ENCODE data around the gene P2RY2.
"Not testable (repeated sequence)": the region's sequence is repeated elsewhere in the genome, so short reads cannot be mapped to it uniquely, and the experiment has no call there.

P2RY2 gene

DNA sequence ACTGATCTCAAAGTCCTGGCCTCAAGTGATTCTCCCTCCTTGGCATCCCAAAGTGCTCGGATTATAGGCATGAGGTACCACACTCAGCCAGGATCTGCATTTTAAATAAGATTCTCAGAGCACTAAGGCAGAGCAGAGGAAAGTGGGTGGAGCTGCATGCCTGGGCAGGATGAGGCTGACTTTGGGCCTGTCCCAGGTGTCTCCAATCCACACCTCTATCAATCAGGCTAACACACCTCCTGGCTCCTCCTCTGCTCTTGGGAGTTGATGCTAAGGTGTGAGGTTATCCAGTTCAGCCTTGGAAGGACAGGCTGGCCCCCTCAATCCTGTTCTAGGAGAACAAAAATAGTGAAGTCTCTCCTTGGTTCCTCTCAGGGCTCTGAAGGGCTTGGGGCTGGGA, 30.2 kb upstream of the P2RY2 start:
- H3K4me3 ChIP-seq (ENCODE audit: low read depth, low read length): no peak overlapping the region

DNA sequence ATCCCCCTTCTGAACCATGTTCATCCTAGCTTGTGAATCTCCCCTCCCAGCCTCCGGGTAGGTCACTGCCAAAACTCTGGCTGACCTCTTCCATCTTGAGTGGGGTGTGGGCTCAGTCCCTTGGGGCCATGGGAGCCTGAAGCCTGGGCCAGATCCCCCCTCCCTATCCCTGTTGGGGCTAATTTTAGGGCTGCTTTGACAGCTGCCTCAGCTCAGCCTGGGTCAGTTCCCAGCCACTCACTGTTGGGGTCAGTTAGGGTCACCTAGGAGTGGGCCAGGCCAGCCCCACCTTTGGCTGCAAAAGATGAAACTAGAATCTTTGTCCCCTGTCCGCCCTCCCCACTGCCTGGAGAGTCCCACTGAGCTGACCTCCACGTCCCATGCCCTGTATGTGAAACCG, 29.8 kb upstream of the P2RY2 start:
- H3K4me3 ChIP-seq (ENCODE audit: low read depth, low read length): no peak overlapping the region

DNA sequence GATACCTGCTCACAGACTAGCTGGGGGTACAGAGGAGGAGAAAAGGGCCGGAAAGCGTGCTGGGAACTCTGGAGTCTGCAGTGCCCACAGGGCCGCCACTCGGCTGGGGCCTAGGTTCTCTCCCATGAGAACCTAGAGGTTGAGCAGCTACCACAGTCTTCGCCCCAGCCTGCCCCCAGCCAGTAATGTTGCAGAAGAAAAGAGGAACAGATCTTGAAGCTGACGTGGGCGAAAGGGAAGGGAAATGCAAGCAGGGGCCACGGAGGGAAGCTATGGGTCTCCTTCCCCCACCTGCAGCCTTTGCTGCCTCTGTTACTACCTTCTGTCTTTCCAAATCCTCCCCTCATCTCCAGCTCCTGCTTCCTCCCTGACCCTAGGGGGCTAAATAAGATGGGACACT, 28.8 kb upstream of the P2RY2 start:
- H3K4me3 ChIP-seq (ENCODE audit: low read depth, low read length): no peak overlapping the region

DNA sequence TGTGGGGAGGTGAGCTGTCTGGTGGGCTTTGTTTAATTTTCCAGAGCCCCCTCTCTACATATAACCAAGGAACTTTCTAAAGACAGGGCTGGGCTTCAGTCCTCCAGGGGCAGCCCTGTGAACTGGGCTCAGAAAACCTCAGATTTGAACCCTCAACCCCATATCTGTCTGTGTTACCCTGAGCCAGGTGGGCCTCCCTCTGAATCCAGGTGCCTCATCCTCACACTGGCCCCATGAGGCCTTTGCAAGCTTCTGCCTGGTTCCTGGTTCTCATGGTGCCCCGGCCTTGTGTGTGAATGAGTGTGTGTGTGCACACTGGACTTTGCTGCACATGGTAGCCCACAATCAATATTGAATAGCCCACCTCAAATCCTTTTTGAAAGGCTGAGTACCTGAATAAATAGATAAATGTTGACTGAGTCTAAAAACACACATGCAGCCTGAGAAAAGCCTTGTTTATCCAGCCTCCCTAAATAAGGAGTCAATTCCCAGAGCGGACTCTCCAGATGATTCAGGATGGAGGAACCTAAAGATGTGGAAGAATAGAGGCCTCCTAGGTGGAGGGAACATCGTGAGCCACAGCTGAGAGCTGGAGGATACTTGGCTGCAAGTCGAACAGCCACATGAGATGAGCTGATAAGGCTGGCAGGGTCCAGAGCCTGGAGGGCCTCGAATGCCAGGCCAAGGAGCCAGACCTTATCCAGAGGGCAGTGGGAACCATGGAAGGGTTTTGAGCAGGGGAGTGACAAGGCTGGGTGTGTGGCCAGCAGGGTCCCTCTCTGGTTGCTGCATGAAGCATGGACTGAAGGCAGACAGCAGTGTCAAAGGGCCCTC, 28.1 kb upstream of the P2RY2 start:
- H3K4me3 ChIP-seq (ENCODE audit: low read depth, low read length): no peak overlapping the region

DNA sequence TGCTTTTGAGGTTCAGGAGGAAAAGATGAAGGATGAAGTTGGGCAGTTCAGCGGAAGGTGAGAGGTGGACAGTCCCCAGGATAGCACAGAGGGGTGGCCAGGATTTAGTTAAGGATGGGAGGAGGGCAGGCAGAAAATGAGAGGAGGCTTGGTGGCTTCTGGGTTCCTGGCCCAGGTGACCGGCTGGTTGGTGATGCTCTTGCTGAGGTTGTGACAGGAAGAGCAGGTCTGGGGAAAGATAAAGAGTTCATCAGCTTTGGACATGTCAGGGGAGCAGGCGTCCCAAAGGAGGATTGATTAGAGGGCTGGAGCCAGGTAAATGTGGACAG, 27.6 kb upstream of the P2RY2 start:
- no peak overlapping the region for H3K4me3 ChIP-seq (ENCODE audit: low read depth, low read length)

DNA sequence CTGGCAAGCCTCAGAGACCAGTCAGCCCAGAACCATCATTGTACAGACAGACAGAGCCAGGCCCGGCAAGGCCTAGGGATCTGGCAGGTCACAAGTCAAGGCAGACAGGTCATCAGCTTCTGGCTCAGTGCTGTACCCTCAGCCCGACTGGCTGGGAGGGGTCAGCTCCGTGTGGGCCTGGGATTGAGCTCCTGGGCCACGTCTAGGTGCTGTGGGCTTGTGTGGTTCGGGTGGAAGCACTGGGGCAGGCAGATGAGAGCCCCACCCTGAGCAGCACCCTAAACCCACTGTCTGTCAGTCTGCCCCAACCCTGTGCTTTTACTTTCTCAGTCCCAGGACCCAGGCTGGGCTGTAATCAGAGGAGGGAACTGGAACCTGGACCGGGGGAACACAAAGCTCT, 26.9 kb upstream of the P2RY2 start:
- no peak overlapping the region for H3K4me3 ChIP-seq (ENCODE audit: low read depth, low read length)

DNA sequence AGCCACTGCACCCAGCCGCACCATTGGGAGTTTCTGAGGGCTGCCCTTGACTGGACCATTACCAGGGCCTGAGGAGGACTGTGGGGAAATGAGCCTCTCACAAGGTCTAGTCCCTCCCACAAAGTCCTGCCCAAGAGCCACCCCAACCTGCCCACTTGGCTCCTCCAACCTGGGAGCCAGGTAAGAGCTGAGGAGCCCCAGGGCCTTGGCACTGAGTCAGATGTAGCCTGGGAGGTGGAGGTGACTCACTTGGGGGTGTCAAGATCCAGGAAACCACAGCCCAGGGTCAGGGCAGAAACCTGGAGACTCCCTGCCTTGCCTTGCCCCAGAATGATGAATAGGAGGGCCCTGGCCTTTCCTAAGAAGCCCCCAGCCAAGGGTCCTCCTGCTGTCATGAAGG, 25.8 kb upstream of the P2RY2 start:
- no peak overlapping the region for H3K4me3 ChIP-seq (ENCODE audit: low read depth, low read length)

DNA sequence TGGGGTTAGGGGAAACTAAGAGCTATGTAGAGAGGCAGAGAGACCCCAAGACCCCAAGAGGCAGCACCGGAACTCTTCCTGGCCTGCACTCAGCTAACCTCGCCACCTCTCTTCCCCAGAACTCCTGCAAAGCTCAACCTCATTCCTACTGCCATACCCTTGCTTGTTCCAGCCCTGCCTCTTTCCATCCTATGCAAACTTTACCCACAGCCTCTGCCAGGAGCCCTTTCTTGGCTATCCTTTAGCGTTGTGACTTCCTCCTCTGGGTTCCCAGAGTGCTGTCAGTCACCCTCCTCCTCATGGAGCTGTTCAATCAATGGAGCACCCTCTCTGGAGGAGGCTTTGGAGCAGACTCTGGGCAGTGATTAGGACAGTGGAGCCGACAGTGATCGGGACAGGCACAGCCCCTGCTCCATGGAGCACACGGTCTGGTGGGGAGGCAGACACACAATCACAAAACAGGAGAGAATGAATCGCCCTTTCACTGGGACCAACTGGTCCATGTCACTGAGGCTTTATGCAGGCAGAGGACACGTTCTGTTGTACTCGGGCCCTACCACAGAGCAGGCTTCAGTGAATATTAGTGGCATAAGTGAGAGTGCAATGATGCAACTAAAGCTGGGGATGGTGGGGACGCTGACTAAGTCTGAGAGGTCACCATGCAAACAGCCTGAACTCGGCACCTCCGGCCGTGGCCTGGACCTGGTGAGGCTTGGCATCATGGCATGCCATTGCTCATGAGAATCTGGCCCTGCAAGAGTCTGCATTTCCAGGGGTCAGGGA, 24.6 kb upstream of the P2RY2 start:
- H3K4me3 ChIP-seq (ENCODE audit: low read depth, low read length): no peak overlapping the region

DNA sequence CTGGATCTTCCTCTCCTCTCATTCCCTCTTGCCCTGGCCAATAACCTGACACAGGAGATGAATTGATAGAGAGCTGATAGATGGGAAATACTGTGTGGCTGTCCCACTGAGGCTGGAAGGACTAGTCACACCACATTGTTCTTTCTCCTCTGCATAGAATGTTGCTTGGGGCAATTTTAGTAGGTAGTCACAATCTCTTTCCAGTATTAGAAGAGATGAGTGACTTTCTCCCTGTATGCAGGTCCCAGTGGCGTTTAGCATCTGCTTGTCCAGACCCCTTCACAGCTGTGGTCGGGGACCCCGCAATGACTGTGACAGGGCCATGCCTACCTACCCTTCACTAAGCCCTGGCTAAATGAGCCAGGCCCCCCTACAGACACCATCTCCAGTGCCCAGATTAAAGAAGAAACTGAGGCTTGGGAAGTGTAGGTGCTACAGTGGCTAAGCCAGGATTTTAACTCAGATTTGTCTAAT, 24.0 kb upstream of the P2RY2 start:
- no peak overlapping the region for H3K4me3 ChIP-seq (ENCODE audit: low read depth, low read length)

DNA sequence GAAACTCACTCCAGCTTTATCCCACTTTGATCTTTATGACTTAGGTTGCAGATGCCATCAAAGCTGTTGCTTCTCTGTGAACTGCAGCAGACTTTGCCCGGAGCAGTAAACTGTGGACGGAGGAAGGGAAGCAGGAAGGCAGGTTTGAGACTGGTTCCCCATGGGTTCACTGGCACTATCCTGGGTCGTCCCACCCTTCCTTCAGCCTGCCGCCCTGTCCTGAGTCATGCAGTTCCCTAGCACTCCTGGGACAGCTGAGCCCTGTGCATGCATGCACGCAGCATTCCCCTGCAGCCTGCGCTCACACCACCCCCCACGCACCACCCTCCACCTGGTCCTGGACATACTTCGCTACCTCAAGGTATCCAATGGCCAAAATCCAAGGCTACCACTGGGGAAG, 23.5 kb upstream of the P2RY2 start:
- no peak overlapping the region for H3K4me3 ChIP-seq (ENCODE audit: low read depth, low read length)

DNA sequence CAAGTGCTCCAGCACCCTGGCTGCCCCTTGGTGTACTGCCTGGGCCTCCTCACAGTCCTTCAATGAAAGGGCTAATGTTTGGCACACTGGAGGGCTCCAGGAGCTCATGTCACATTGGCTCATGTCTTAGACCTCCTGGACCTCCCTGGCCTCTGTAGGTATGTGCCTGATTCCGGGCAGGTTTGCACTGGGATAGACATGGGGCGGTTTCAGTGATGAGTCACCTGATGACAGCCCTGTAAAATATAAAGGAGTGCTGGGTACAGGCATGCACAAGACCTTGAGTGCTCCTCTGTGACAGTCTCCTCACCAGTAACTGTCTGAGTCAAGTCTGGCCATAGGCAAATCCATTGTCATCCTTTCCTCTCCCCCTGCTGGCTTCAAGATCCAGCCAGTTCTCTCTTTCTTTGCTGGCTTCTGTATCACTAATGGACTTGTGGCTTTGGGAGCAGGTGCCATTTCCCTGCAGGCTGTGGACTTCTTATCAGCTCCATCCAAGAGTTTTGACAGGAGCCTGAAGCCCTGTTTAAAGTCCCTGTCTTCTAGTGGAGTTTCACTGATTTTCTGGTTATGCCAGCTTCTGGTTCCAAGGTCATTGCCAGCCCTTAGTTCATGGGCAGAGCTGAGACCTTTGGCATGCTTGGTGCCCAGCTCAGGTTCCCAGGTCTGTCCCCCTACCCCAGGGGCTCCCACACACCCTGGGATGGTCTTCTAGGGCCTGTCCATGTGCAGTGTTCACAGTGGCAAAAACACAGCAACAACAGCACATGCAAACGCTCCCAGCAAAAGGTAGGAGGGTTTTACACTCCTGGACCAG, 22.7 kb upstream of the P2RY2 start:
- H3K4me3 ChIP-seq (ENCODE audit: low read depth, low read length): no peak overlapping the region

DNA sequence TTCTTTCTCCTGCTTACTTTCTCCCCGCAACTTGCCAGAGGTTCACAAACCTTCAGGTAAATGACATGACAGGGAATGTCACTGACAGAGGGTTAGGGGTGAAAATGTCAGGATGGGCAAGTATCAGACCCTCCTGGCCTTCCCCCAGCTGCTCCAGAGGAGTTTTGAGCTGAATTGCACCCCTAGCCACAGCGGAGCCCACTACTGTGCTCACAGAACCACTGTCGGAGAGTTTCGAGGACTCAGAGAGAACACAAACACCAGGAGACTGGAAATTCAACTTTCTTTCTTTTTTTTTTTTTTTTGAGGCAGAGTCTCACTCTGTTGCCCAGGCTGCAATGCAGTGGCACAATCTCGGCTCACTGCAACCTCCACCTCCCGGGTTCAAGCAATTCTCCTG, 21.5 kb upstream of the P2RY2 start:
- no peak overlapping the region for H3K4me3 ChIP-seq (ENCODE audit: low read depth, low read length)

DNA sequence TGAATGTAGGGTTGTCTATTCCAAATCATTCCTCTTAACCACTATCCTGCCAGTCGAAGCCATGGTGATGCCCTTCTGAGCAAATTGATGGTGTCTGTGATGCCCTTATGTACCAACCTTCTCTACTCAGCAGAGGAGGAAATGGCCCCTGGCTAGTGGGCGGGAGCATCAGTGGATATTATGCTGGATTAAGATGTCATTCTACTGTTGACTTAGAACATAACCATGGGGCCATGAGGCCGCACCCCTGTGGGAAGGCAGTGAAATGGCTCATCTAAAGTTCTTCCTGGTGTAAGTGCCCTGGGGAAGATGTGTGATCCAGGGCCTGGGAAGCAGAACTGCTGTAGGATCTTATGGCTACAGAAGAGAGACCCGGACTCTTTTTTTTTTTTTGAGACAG, 20.7 kb upstream of the P2RY2 start:
- no peak overlapping the region for H3K4me3 ChIP-seq (ENCODE audit: low read depth, low read length)

DNA sequence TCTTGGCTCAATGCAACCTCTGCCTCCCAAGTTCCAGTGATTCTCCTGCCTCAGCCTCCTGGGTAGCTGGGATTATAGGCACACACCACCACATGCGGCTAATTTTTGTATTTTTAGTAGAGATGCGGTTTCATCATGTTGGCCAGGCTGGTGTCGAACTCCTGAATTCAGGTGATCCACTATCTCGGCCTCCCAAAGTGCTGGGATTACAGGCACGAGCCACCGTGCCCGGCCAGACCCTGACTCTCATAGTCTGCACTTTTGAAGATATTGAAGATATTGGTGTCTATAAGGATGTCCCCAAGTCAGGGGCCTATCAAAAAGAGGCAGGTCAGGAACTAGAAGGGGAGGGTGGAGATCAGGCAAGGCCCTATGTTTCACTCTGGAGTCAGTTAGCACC, 20.3 kb upstream of the P2RY2 start:
- H3K4me3 ChIP-seq (ENCODE audit: low read depth, low read length): not testable (repeated sequence)

DNA sequence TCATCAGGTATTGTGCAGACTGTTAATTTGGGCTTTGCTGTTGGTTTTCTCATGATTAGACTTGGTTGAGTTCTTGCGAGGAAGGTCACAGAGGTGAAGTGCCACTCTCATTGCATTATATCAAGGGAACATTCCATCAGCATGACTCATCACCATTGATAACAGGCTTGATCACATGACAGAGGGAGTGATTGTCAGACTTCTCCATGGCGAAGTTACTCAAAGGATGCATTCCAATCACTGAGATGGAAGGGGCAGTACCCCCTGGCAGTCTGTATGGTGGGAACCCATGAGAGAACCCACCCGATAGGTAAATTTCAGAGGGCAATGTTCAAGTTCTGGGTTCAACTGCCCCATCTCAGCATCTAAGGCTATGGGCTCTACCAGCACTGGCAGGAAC, 19.4 kb upstream of the P2RY2 start:
- no peak overlapping the region for H3K4me3 ChIP-seq (ENCODE audit: low read depth, low read length)

DNA sequence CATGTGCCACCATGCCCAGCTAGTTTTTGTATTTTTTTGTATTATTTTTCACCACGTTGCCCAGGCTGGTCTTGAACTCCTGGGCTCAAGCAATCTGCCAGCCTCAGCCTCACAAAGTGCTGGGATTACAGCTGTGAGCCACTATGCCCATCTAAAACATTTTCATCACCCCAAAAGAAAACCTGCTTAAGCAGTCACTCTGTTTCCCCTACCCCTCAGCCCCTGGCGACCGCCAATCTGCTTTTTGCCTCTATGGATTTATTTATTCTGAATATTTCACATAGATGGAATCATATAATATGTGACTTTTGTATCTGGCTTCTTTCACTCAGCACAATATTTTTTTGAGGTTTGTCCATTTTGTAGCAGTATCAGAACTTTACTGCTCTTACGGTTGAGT, 18.6 kb upstream of the P2RY2 start:
- H3K4me3 ChIP-seq (ENCODE audit: low read depth, low read length): no peak overlapping the region

DNA sequence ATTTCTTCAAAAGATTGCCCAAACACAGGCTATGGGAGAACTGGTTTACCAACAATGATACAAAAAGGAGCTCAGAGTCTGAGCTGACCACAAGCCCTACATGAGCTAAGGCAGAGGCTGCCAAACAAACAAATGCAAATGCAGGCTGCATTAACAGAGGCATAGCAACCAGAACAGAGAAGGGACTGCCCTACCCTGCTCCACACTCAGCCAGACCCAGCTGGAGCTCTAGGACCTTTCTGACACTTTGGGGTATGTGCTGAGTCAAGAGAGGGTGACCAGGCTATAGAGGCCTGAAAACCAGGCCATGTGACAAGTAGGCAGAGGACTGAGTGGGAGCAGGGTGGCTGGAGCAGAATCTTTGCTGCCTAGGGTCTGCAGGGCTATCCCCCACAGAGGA, 17.8 kb upstream of the P2RY2 start:
- no peak overlapping the region for H3K4me3 ChIP-seq (ENCODE audit: low read depth, low read length)

DNA sequence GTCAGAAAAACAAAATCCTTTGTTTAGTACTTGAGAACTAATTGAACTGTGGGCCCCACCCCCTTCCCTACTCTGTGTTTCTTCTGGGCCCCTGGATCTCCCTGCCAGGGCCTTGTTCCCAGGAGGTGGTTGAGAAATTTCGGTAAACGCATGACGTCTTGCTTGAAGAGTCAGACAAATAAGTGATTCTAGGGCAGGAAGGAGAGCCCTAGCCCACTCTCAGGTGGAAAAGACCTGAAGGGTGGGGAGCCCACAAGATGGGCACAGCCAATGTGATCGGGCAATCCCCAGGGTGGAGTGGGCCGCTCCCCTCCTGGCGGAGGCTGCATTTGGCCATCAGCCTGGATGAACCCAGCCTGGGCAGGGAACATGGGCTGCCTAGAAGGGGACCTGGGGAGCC, 16.8 kb upstream of the P2RY2 start:
- no peak overlapping the region for H3K4me3 ChIP-seq (ENCODE audit: low read depth, low read length)

DNA sequence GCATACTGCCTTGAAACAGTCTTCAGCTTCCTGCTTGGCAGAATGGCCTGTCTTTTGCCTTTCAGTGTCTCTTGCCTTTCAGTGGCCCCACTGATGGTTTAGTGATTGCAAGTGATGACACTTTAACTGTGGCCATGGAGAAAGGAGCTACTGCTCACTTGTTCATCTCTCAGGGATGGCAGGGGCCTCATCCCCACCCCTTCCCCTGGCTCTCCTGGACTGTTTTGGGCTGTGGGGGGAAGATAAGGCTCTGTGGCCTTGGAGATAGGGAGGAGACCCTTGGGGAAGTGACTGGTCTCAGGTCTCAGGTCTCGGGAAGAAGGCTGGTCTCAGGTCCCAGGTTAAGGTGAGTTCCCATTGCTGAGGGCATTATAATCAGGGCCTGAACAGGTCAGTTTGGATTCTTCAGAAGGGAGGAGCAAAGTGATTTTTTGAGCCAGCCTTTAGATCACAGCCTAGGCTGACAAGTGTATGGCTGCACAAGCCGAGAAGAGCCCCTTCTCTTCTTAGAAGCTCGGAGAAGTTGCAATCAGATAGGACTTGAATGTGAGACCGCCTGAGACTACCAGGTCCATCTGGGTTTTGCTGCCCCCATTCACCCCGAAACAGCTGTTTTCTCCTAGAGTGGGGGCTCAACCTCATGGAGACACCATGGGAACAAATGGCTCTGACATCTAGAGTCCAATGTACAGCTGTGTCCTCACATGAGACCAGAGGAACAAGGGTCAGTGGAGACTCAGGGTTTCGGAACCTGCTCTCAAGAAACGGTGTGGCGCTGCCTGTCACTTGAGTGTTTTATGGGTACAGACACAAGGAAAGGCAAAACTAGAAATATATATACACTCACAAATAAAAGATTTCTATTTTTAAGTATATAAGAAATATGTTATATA, 15.9 kb upstream of the P2RY2 start:
- no peak overlapping the region for H3K4me3 ChIP-seq (ENCODE audit: low read depth, low read length)

DNA sequence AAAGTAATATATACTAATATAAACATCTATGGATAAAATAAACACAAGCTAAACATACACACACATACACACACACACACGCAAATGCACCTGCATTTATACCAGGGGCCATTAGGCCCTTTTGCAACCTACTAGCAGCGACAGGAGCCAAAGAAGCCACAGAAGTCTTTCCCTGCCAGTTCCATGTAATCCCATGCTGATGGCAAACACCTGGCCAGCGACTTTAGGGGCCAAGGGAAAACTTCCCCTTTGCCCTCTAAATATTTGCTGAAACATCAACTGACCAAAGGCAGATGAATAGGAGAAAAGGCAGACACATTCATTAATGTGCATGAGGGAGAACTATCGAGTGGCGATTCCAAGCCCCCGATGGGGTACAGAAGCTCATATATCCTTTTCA, 14.8 kb upstream of the P2RY2 start:
- H3K4me3 ChIP-seq (ENCODE audit: low read depth, low read length): no peak overlapping the region

DNA sequence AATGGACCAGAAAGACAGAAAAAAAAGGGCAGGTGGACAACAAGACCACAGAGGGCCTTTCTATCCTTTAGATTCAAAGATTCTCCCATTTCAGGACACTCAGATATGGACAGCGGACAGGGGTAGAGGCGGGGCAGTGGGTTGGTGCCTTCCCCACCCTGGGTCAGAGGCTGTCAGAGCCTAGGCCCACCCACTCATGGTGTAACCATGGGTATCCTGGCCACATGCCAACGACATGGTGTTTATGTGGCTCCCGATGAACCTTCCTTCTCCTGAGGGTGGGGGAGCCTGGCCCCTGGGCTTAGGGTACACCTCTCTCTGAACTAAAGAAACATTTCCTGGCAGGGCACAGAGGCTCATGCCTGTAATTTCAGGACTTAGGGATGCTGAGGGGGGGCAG, 14.3 kb upstream of the P2RY2 start:
- no peak overlapping the region for H3K4me3 ChIP-seq (ENCODE audit: low read depth, low read length)

Measured in iPS-11a (cell line).